H1 (cell line): ENCODE results near the gene RAMP2. TPM values are rescaled to one million over a fixed set of nuclear protein-coding genes. Genes with fewer than 3 reads are reported as not detected.

Experiments
- CTCF ChIA-PET: fragments of 300-600 bp; sonication (Branson Sonifier 250); formaldehyde crosslinking; loops from one replicate; lab custom pipeline; 2021; ENCODE audit not compliant: partially characterized antibody; lab: Charles Lee
- POLR2A ChIA-PET: fragments of 300-600 bp; sonication (Branson Sonifier 250); formaldehyde crosslinking; loops from one replicate; lab custom pipeline; 2021; ENCODE audit warnings: inconsistent platforms; ENCODE audit not compliant: partially characterized antibody; lab: Charles Lee
- DNase-seq, 2 experiments: peaks; one replicate each; pipeline versions ENCODE4 v3.0.0 to v3.0.0-alpha.2; 2010 to 2022; ENCODE audit warnings: low spot score in 2 of 2, low read depth in 1 of 2, mixed read lengths in 1 of 2
- FAIRE-seq: peaks from 2 replicates; lab custom pipeline; 2011; peaks lifted over from hg19 to GRCh38; lab: Jason Lieb, UNC
- H2AFZ ChIP-seq: 2 replicates; pipeline ENCODE4 v1.8.1; 2012; ENCODE audit warnings: low read length, inconsistent platforms
- H2AK5ac ChIP-seq: 2 replicates; pipeline ENCODE4 v1.6.1; 2013; ENCODE audit warnings: low read depth, low read length
- H2BK120ac ChIP-seq: replicated peaks from 2 replicates; pipeline ENCODE3; 2013; ENCODE audit warnings: low read depth, low read length, inconsistent platforms
- H2BK12ac ChIP-seq: 2 replicates; pipeline ENCODE4 v1.6.1; 2013; ENCODE audit warnings: low read depth, low read length
- H2BK15ac ChIP-seq: 2 replicates; pipeline ENCODE4 v1.6.1; 2013; ENCODE audit warnings: low read length
- H2BK20ac ChIP-seq: 2 replicates; pipeline ENCODE4 v1.6.1; 2013; ENCODE audit warnings: low read length
- H2BK5ac ChIP-seq: 2 replicates; pipeline ENCODE4 v1.6.1; 2013; ENCODE audit warnings: low read depth, low read length
- H3K14ac ChIP-seq: 2 replicates; pipeline ENCODE4 v1.6.1; 2013; ENCODE audit warnings: inconsistent platforms; ENCODE audit not compliant: insufficient read length
- H3K18ac ChIP-seq: 2 replicates; pipeline ENCODE4 v1.6.1; 2013; ENCODE audit warnings: low read length; ENCODE audit errors: extremely low read depth
- H3K23ac ChIP-seq: 2 replicates; pipeline ENCODE4 v1.6.1; 2013; ENCODE audit warnings: inconsistent platforms; ENCODE audit not compliant: insufficient read length
- H3K23me2 ChIP-seq: 2 replicates; pipeline ENCODE4 v1.6.1; 2013; ENCODE audit warnings: low read depth, low read length
- H3K27ac ChIP-seq: 2 replicates; pipeline ENCODE4 v1.6.1; 2011; ENCODE audit warnings: low read depth, low read length, inconsistent platforms
- H3K27me3 ChIP-seq, 4 experiments: replicated peaks in 1 of 4; 1 replicate in 1 of 4; 2 replicates in 3 of 4; pipeline versions ENCODE4 v1.6.1 to v1.8.1; 2011 to 2013; ENCODE audit warnings: low read length in 3 of 4, mild to moderate bottlenecking in 3 of 4, inconsistent platforms in 2 of 4, mixed read lengths in 2 of 4, moderate library complexity in 1 of 4; ENCODE audit not compliant: control insufficient read depth in 3 of 4, insufficient read depth in 3 of 4; ENCODE audit errors: extremely low read depth in 1 of 4
- H3K36me3 ChIP-seq, 4 experiments: 2 replicates each; pipeline versions ENCODE4 v1.6.1 to v1.8.1; 2011 to 2013; ENCODE audit warnings: mild to moderate bottlenecking in 4 of 4, low read length in 3 of 4, moderate library complexity in 2 of 4, control low read depth in 1 of 4, inconsistent platforms in 1 of 4; ENCODE audit not compliant: insufficient read depth in 4 of 4, control insufficient read depth in 2 of 4
- H3K4ac ChIP-seq: replicated peaks from 2 replicates; pipeline ENCODE3; 2013; ENCODE audit warnings: low read length, low read depth, mixed read lengths, inconsistent platforms; ENCODE audit not compliant: insufficient read length
- H3K4me1 ChIP-seq, 4 experiments: replicated peaks in 1 of 4; 1 replicate in 1 of 4; 2 replicates in 3 of 4; pipeline versions ENCODE4 v1.6.1 to v1.8.1; 2011 to 2013; ENCODE audit warnings: low read length in 3 of 4, inconsistent platforms in 2 of 4, mixed read lengths in 1 of 4; ENCODE audit not compliant: insufficient read depth in 4 of 4, control insufficient read depth in 3 of 4
- H3K4me2 ChIP-seq, 2 experiments: 2 replicates each; pipeline versions ENCODE4 v1.6.1 to v1.8.1; 2011 to 2013; ENCODE audit warnings: low read depth in 2 of 2, low read length in 2 of 2, control low read depth in 1 of 2, inconsistent platforms in 1 of 2, mild to moderate bottlenecking in 1 of 2; ENCODE audit not compliant: insufficient read depth in 1 of 2
- H3K4me3 ChIP-seq, 4 experiments: fragments of 200-600, 300-600 bp in 1 of 4; sonication (generic), shearing (Covaris generic), sonication (Bioruptor Twin) in 1 of 4; 2 replicates each; pipeline versions ENCODE4 v1.5.1 to v1.8.1; 2011 to 2016; ENCODE audit warnings: low read length in 4 of 4, low read depth in 3 of 4, control low read depth in 2 of 4, inconsistent platforms in 2 of 4, mild to moderate bottlenecking in 2 of 4, mixed read lengths in 1 of 4, moderate library complexity in 1 of 4; ENCODE audit not compliant: insufficient read depth in 2 of 4; ENCODE audit errors: extremely low read depth in 1 of 4
- H3K56ac ChIP-seq: replicated peaks from 2 replicates; pipeline ENCODE3; 2013; ENCODE audit warnings: low read depth, mild to moderate bottlenecking, mixed read lengths, low read length, inconsistent platforms; ENCODE audit not compliant: insufficient read length
- H3K79me1 ChIP-seq: 2 replicates; pipeline ENCODE4 v1.6.1; 2013; ENCODE audit warnings: low read depth, low read length, control low read depth
- H3K79me2 ChIP-seq, 2 experiments: 2 replicates each; pipeline versions ENCODE4 v1.6.1 to v1.8.1; 2012 to 2013; ENCODE audit warnings: low read length in 2 of 2, mild to moderate bottlenecking in 2 of 2, inconsistent platforms in 1 of 2; ENCODE audit not compliant: insufficient read depth in 2 of 2, control insufficient read depth in 1 of 2
- H3K9ac ChIP-seq, 4 experiments: replicated peaks in 1 of 4; 1 replicate in 1 of 4; 2 replicates in 3 of 4; pipeline versions ENCODE4 v1.6.1 to v1.8.1; 2011 to 2013; ENCODE audit warnings: low read depth in 3 of 4, low read length in 3 of 4, control low read depth in 2 of 4, mild to moderate bottlenecking in 2 of 4, moderate library complexity in 2 of 4, inconsistent platforms in 1 of 4; ENCODE audit errors: extremely low read depth in 1 of 4
- H3K9me3 ChIP-seq, 2 experiments: 2 replicates each; pipeline versions ENCODE4 v1.6.1 to v1.8.1; 2012 to 2013; ENCODE audit warnings: mild to moderate bottlenecking in 2 of 2, moderate library complexity in 2 of 2, control low read depth in 1 of 2, inconsistent platforms in 1 of 2, low read depth in 1 of 2, low read length in 1 of 2, mixed read lengths in 1 of 2; ENCODE audit not compliant: insufficient read depth in 2 of 2
- H4K20me1 ChIP-seq, 2 experiments: replicated peaks in 1 of 2; 2 replicates each; pipeline versions ENCODE3 to v1.8.1; 2011 to 2013; ENCODE audit warnings: inconsistent platforms in 2 of 2, low read length in 2 of 2, mild to moderate bottlenecking in 1 of 2; ENCODE audit not compliant: insufficient read depth in 2 of 2, control insufficient read depth in 1 of 2
- H4K5ac ChIP-seq: 2 replicates; pipeline ENCODE4 v1.6.1; 2013; ENCODE audit warnings: low read length, low read depth, mixed read lengths, inconsistent platforms; ENCODE audit not compliant: insufficient read length
- H4K8ac ChIP-seq: 2 replicates; pipeline ENCODE4 v1.8.0; 2013; ENCODE audit warnings: mild to moderate bottlenecking, moderate library complexity, low read length, inconsistent platforms; ENCODE audit not compliant: insufficient read depth; ENCODE audit errors: extremely low read depth
- H4K91ac ChIP-seq: replicated peaks from 2 replicates; pipeline ENCODE3; 2013; ENCODE audit warnings: low read length, mixed read lengths, inconsistent platforms; ENCODE audit not compliant: insufficient read length
- BRCA1 ChIP-seq: IDR thresholded peaks from 2 replicates; pipeline ENCODE4 v1.6.1; 2012; ENCODE audit warnings: low read depth, low read length, improper control_type of control experiment
- E2F6 ChIP-seq: IDR thresholded peaks from 2 replicates; pipeline ENCODE4 v1.6.1; 2012; ENCODE audit warnings: inconsistent platforms
- EP300 ChIP-seq, 2 experiments: IDR thresholded peaks; 1 replicate in 1 of 2; 2 replicates in 1 of 2; pipeline ENCODE4 v1.6.1; 2011 to 2012; ENCODE audit warnings: low read depth in 2 of 2, low read length in 2 of 2, mild to moderate bottlenecking in 2 of 2, borderline replicate concordance in 1 of 2, inconsistent platforms in 1 of 2, moderate library complexity in 1 of 2
- HDAC6 ChIP-seq: IDR thresholded peaks from one replicate; pipeline ENCODE4 v1.7.1; 2012; ENCODE audit warnings: low read depth, mild to moderate bottlenecking, inconsistent platforms, low read length, moderate library complexity
- KDM5A ChIP-seq: fragments of 200-600 bp; IDR thresholded peaks from 2 replicates; pipeline ENCODE4 v1.7.1; 2012; ENCODE audit warnings: mild to moderate bottlenecking, low read length, inconsistent platforms, mixed read lengths
- RBBP5 ChIP-seq: IDR thresholded peaks from 2 replicates; pipeline ENCODE4 v1.7.1; 2012; ENCODE audit warnings: low read depth, mild to moderate bottlenecking, inconsistent platforms, low read length, moderate library complexity, borderline replicate concordance
- TBP ChIP-seq: IDR thresholded peaks from 2 replicates; pipeline ENCODE4 v1.6.1; 2011; ENCODE audit warnings: low read depth, low read length, improper control_type of control experiment
- USF2 ChIP-seq: IDR thresholded peaks from 2 replicates; pipeline ENCODE4 v1.6.1; 2011; ENCODE audit warnings: low read length, improper control_type of control experiment
- YY1 ChIP-seq: IDR thresholded peaks from 2 replicates; pipeline ENCODE4 v1.6.1; 2011; ENCODE audit warnings: low read depth, mild to moderate bottlenecking, low read length
- WGBS, 2 experiments: shearing (Covaris generic) in 1 of 2; methylation state at CpG; one replicate each; pipeline versions ENCODE4 v1.1.6 to v1.1.7; 2013 to 2015; ENCODE audit warnings: low lambda C conversion rate in 2 of 2, mixed read lengths in 2 of 2, inconsistent platforms in 1 of 2, low coverage in 1 of 2, missing lambda C conversion rate in 1 of 2; ENCODE audit not compliant: insufficient replicate concordance in 2 of 2, insufficient coverage in 1 of 2, insufficient read length in 1 of 2; ENCODE audit errors: extremely low coverage in 1 of 2, missing lambda C conversion rate in 1 of 2; 5-methylcytosine and 5-hydroxymethylcytosine counted together
- polyA plus RNA-seq, 7 experiments: library from polyadenylated mRNA; depleted of rRNA in 3 of 7; stranded (reverse) in 5 of 7; unstranded in 2 of 7; fragments of >200 nt in 5 of 7; fragments of 200-250 nt in 2 of 7; gene quantifications; 1 replicate in 5 of 7; 2 replicates in 1 of 7; 4 replicates in 1 of 7; pipeline versions ENCODE4 v1.2.1 to v1.2.3, GENCODE V29; 2011 to 2013; ENCODE audit warnings: missing spikeins in 2 of 7, mixed read lengths in 2 of 7
- total RNA-seq: library from RNA; stranded (reverse); fragmentation: NEBNext Ultra II Directional; extraction: Animal tissue kit (Norgen Biotek cat#: 25700); gene quantifications from 2 replicates; pipeline ENCODE4 v1.2.1, GENCODE V29; 2021

RAMP2 gene
- total and polyA plus RNA-seq, 2 of the 8 experiments (the other 6 are each of a cell fraction or from before 2014, with no cell fraction given), result 13.4 to 41.7 TPM

DNA sequence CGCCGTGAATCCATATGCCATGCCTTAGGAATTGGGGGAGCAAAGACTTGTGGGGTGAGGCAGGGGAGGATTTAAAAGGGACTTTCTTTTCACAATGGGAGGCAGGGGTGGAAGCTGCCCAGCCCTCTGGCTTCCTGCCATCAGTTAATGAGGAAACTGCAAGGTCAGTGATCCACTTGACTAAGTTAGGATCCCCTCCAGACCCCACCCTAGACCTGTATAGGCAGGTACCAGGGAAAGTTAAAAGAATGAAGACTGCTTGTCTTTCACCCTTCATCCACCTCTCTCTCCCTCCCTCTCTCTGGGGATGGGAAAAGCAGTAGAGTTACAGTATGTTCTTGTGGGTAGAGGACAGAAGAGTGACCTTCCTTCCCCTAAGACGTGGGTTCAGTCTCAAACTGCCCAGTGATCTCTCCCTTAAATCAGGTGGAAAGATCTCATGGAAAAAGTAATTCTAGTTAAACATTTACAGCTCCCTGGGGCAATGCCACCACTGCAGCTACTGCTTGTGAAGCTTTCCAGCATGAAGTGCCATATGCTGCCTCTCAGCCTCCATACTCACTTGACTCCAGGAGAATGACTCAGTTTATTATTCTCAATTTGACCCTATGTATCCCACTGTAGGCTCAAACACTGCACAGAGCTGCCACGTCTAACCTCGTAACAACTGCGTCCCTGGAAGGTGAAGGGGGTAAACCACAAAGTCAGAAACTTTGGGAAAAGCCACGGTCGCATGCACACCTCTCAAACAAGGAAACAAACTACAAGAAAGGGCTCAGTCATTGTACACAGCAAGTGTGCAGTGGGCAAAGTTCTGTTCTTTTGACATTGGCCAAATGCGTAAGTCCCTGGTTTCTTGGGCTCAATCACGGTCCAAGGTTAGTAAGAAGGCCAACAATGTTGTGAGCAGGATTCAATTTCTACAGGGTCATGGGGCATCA lies 36.3 kb downstream of the RAMP2 start:
- Histone ChIP-seq H4K5ac (no peak overlapping the region), H3K79me2 (peaks cover 0 to 6% of the 10 kb centered on the region in 2 experiments; a peak in 2 of 4 replicates), H2AK5ac (no peak overlapping the region), H2BK120ac (no peak overlapping the region), H2BK12ac (no peak overlapping the region), H2BK5ac (no peak overlapping the region), H3K4me1 (peaks cover 3 to 5% (median 4%) of the 10 kb centered on the region in 4 experiments; a peak in 6 of 7 replicates), H3K36me3 (no peaks in the 10 kb centered on the region), H3K4ac (no peak overlapping the region), H3K9ac (peak overlapping the region in 3 of 4 experiments; percentile 89 to 93 (median 90); a peak in 3 of 7 replicates), H3K27ac (no peak overlapping the region), H3K79me1 (no peaks in the 10 kb centered on the region; the same call in 1 of the 2 replicates), H3K4me3 (peak overlapping the region; percentile 90 to 100 (median 98)), H2BK15ac (no peak overlapping the region), H3K27me3 (peaks cover 0 to 11% (median 8%) of the 10 kb centered on the region in 4 experiments; a peak in 6 of 7 replicates), H2AFZ (no peak overlapping the region), H3K14ac (no peak overlapping the region), H3K9me3 (peaks cover 5 to 8% of the 10 kb centered on the region in 2 experiments; a peak in 3 of 4 replicates), H3K23me2 (no peaks in the 10 kb centered on the region), H3K23ac (no peak overlapping the region), H2BK20ac (no peak overlapping the region), H3K4me2 (peak overlapping the region; percentile 85 to 95), H4K91ac (no peak overlapping the region), H3K56ac (no peak overlapping the region), H3K18ac (no peak overlapping the region), H4K20me1 (peaks cover 0 to 2% of the 10 kb centered on the region in 2 experiments), H4K8ac (no peak overlapping the region)
- ChIA-PET CTCF (interaction anchor here (0.8 to 2.1 kb wide), 10 partner anchors 20 to 219 kb away, joined by 3 to 7 read pairs (median 4); no protein-coding TSS in a partner anchor), POLR2A (interaction anchor here (0.5 to 3.1 kb wide), 9 partner anchors 8 to 248 kb away, joined by 3 to 17 read pairs (median 3); partner anchors contain the start of gene WNK4)
- WGBS, 2 experiments, result 89% methylated on average over 10 of the region's 10 CpGs; no CpG with 5 or more reads in 1 of the 2 experiments
- no peak for FAIRE-seq
- DNase-seq, result no peak
- TF ChIP-seq HDAC6 (no peak), KDM5A (no peak), YY1 (no peak), RBBP5 (no peak), USF2 (no peak), BRCA1 (no peak), TBP (no peak), E2F6 (no peak), EP300 (IDR thresholded peaks at IDR 0.05; ENCODE audit: borderline replicate concordance in 1 of 2, low read depth in 2 of 2, low read length in 2 of 2) (no peak)
